ENCODE data around the gene B4GALT5.
"Not testable (repeated sequence)": the region's sequence is repeated elsewhere in the genome, so short reads cannot be mapped to it uniquely, and the experiment has no call there.

The B4GALT5 gene

DNA sequence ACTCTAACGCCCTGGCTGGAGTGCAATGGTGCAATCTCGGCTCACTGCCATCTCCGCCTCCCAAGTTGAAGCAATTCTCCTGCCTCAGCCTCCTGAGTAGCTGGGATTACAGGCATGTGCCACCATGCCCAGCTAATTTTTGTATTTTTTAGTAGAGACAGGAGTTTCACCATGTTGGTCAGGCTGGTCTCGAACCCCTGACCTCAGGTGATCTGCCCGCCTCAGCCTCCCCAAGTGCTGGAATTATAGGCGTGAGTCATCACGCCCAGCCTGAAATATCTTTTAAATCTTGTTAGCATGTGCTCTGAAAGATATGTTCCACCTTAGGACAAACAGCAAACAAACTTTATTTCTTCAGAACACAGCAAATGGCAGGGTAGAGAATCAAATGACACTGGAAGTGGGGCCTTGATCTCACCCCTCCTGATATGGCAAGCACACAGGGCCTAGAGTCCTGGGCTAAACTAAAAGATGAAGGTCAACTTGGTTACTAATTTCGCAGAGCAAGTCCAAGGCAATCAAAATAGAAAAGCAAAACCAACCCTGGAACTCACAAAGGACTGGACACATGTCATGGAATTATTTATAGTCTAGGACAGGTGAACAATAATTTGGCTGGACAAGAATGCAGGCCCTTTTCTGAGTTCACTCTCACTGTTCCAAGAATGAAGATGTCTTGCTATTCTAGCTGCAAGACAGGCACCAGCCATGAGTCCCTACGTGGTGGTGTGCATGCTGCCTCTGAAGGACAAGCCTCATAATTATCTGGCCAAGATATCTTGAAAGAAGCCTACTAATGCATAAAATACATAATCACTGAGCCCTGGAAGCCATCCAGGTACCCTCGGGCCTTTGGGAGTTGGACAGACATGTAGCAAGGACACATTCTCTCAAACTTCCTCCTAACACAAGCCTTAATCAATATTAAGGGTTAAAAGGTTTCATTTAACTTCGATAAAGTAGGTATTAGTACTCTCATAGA is 35.6 kb downstream of the B4GALT5 start:
- no peak for DNase-seq

GRCh38 chr20:49676581-49677291 is 36.9 kb downstream of the B4GALT5 start:
- peak in 1 of 3 experiments; percentile 31 for DNase-seq

- no peak for DNase-seq
Observed at GRCh38 chr20:49675368-49676151, 38.1 kb downstream of the B4GALT5 start.

DNA sequence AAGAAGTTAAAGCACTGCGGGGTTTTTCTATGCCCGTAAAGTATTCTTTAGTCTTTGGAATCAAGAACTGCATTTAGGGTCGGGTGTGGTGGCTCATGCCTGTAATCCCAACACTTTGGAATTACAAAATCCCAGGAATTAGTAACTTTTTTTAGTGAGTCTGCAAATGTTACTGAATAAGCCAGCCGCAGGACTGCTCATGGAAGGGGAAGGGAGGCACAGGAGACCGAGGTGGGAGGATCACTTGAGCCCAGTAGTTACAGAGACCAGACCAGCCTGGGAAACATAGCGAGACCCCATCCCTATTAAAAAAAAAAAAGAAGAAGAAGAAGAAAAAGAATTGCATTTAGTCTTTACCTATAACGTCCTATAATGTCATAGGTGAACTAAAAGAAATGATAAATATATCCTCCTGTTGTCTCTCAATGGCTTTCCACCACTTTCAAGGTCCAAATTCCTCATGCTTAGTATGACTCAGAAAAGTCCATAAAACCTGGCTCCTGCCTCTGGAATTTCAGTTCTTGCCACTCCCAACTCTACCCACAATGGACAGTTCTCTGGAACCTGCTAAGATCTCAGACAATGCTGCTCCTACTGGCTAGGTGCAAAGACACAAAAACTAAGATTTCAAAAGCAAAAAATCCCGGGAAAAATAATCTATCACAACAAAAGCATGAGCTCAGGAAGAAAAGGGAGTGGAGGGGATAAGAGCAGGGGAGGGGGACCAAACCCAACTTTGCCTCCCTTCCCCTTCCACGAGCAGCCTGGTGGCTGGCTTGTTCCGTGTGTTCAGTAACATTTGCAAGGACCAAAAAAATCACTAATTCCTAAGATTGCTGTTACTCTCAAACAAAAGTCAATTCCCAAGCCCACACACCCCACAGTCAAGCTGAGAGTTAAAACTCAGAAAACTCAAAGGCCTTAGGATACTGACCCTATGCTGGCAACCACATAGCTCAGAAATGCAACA is 39.0 kb downstream of the B4GALT5 start:
- no peak for DNase-seq

DNA sequence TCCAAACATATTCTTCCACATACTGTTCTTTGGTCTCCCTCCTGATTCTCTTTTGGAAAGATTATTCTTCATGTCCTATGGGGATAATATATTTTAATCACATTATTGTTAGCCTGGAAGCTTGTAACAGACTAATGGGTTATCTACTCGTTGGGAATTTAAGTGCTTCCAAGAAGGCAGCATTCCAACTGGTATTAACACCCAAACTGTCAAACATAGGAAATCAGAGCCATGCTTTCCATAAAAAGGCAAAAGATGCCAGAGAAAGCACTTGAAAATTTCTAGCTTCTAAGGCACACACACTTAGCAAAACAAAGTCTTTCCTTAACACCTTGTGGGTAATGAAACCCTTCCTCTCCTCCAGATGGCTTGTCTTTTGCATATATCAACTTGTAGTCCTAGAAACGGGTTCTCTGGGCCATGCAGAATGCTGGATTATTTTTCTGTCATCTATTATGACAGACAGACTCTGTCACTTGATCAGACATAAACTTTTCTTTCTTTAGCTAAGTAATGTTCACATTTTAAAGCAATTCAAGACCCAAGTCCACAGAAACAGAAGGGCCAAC is 41.5 kb downstream of the B4GALT5 start:
- no peak for DNase-seq

DNA sequence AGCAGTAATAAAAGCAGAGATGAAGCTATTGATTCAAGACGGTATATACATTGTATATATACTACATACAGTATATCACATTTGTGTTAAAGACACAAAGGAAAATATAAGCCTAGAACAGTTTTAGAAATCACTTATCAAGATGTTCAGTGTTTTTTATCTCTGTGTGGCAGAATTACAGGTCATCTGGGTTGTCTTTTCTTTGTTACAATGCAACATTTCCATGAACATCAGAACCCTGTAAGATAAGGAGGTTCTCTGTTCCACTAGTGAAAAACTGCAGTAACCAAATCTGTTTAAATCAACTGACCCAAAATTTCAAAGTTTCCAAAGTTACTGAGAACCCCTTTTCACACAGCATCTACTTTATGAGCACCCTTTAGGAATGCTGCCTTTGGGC is 42.2 kb downstream of the B4GALT5 start:
- DNase-seq, result no peak

DNA sequence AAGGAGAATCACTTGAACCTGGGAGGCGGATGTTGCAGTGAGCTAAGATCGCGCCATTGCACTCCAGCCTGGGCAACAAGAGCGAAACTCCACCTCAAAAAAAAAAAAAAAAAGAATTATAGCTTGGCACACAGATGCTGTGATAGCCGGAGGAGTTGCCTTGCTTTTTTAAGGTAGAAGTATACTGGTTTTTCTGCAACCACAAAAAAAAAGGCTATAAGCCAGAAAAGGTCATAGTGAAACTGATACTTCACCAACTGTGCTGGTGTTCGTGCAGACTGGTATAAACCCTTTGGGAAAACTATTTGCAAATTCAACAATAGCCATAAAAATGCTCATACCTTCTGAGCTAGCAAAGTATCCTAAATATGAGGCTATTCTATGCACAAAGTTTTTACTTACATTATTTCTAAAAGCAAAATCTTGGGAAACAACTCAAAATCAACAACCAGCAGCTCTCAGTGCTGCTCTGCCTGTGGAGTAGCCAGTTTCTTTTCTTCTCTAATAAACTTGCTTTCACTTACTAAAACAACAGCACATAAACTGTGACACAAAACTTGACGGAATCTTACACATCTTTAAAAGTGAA is 44.0 kb downstream of the B4GALT5 start:
- no peak for DNase-seq

- not testable (repeated sequence) for DNase-seq
Observed at GRCh38 chr20:49668878-49669195, 44.8 kb downstream of the B4GALT5 start.

GRCh38 chr20:49668181-49668877 is 45.3 kb downstream of the B4GALT5 start:
- peak in 1 of 3 experiments; percentile 14 for DNase-seq

DNA sequence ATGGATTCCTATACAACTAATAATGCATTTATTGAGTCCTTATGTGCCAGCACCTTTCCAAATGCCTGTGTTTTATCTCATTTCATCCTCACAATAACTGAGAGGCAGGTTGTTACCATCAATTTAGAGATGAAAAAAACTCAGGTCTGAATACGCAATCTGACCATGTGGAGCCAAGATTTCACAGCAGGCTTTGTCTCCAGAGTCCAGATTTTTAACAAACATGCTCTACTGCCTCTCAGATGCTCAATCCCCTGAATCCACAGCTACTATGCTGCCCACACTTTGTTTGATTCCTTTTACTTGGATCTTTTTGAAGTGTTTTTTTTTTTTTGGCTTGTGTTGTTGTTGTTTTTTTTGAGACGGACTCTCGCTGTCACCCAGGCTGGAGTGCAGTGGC is 46.8 kb downstream of the B4GALT5 start:
- DNase-seq, result peak in 1 of 3 experiments; percentile 14

DNA sequence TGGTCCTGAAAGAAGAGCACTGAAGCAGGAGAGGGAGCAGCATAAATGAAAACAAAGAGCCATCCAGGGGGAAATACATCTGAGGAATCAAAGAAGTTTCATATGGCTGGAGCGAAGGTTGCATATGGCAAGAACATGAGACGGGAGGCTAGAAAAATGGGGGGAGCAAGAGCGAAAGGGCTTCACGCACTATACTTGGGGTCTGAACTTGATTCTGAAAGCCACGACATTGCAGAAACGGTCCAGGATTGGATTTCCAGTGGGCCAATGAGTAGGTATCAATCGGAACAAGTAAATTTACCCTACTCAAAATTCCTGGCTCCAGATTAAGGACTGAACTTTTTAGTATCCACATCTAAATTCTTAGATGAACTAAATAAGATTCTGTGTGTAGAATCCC is 47.9 kb downstream of the B4GALT5 start:
- no peak for DNase-seq

DNA sequence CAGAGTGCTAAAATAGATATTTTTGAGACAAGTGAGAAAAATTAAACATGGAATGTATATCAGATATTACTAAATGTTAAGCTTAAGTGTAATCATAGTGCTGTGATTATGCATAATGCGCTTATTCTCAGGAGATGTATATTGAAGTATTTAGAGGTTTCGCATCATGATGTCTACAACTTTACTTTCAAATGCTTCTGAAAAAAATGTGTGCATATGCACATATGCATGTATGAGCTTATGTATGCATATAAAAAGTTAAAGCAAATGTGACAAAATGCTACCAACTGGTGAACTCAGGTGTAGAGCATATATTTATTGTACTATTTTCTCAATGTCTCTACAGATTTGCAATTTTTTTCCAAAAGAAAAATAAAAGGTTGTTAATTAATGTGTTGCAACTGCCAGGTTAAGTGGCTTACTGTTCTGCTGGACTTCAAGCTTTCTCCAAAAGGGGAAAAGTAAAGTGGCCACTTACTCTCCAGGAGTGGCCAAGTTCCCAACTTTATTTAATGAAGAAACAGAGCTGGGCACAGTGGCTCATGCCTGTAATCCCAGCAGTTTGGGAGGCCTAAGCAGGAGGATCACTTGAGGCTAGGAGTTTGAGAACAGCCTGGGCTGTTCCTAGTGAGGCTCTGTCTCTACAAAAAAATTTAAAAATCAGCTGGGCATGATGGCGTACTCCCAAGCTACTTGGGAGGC is 48.9 kb downstream of the B4GALT5 start:
- DNase-seq, result no peak

- DNase-seq, result no peak
Observed at GRCh38 chr20:49663112-49663511, 50.6 kb downstream of the B4GALT5 start.

DNA sequence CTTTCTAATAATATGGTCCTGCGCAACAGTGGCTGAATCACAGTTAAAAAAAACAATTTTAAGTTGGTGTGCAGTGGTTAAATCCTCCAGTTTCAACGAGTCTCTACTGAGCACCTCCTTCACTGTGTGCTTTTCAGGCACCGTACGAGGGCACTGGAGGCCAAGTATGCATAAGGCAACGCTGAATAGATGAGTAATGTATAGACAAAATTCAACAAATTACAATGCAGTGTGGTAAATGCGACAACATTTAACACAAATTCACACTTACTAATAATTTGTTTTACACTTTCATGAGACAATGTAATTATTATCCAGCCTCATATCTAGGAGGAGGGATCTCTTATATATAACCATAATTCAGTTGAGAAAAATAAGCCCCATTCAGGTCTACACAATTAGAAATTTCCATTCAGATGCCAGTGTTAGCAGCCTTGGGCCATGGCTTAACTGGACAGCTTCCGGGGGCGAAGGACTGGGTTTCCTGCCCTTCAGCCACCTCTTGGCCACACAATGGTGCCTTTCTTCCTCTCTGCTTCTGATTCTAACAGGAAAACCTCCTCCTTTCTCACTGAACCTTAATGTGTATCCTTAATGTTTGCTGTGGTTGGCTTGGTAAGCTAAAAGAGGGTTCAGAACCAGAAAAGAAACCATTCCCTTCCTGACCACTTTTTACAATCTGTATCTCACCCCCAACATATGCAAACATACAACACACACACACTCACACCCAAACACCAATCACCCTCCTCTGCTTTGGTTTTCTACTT is 51.9 kb downstream of the B4GALT5 start:
- no peak for DNase-seq

GRCh38 chr20:49660912-49661311 is 52.8 kb downstream of the B4GALT5 start:
- DNase-seq, result peak in 2 of 3 experiments; percentile 30 to 42

DNA sequence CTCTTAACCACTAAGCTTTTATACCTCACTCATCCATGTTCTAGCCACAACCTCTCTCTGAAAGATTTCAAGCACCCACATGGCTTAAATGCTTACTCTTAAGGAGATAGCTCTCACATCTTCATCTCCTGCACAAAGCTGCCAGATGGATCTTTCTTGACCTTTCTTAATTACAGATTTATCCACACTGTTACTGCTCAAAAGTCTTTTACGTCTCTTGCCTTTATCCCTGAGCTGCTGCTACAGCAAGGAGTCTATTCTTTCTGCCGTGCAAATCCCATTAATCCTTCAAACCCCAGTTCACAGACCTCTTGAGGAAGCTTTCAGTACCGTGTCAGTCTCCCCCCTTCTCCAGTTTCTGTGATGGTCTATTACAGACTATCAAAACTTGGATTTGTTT is 54.6 kb downstream of the B4GALT5 start:
- DNase-seq, result peak in 1 of 3 experiments; percentile 85

GRCh38 chr20:49658508-49658907 is 55.2 kb downstream of the B4GALT5 start:
- DNase-seq, result peak in 2 of 3 experiments; percentile 63 to 83

DNA sequence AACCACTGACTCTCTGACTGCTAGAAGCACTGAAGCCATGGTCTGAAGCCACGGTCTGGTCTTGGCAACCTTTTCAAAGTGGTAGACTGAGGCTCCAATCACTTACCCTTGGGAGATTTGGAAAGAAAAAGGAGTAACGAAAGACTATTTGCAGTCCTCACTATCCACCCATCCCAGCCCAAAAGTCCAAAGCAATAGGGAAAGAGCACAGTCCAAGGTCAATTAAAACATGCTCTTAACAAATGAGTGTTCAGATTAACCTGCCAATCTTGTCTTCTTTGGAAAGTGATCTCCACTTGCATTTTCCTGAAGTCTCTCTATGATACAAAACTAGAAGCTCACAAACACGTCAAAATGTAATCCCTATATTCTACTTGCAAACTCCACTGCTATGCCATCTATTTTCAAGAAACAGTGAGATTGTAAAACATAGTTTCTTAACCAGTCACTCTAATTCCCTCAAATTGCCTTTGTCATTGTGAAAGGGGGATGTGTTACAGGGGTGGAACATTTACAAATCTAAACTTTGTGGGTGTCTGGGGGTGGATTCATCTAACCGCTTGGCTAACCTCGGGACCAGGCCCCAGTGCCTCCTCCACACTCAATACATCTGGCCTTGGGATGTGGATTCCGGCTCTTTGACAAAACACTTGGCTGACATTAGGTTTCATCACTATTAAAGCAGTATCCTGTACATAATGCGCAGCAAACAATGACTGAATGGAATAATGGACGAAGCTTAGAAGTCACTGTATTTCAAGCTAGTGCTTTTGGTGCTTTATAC is 56.4 kb downstream of the B4GALT5 start:
- DNase-seq, result no peak
